Karpas-422 (cell line): ENCODE measurements around the gene CFAP410. TPM values are rescaled to one million over a fixed set of nuclear protein-coding genes. Genes with fewer than 3 reads are reported as not detected.

Experiments
- DNase-seq: peaks from one replicate; pipeline ENCODE4 v3.0.0-alpha.2; 2015
- H2AFZ ChIP-seq: fragments of 200-600 bp; sonication (generic); 2 replicates; pipeline ENCODE4 v1.6.1; 2014; ENCODE audit warnings: antibody characterized with exemption, low read length, mixed read lengths
- H3K27ac ChIP-seq: fragments of 200-600 bp; sonication (generic); 2 replicates; pipeline ENCODE4 v1.5.1; 2014; ENCODE audit warnings: mild to moderate bottlenecking, low read length, moderate library complexity
- H3K27me3 ChIP-seq: fragments of 200-600 bp; sonication (generic); 2 replicates; pipeline ENCODE4 v1.6.1; 2014; ENCODE audit warnings: low read length, mixed read lengths
- H3K36me3 ChIP-seq: fragments of 200-600 bp; sonication (generic); 2 replicates; pipeline ENCODE4 v1.6.1; 2014; ENCODE audit warnings: low read length, mixed read lengths; ENCODE audit not compliant: insufficient read depth
- H3K4me1 ChIP-seq: fragments of 200-600 bp; sonication (generic); 2 replicates; pipeline ENCODE4 v1.6.1; 2014; ENCODE audit warnings: mild to moderate bottlenecking, low read length, mixed read lengths
- H3K4me2 ChIP-seq: fragments of 200-600 bp; sonication (generic); 2 replicates; pipeline ENCODE4 v1.6.1; 2014; ENCODE audit warnings: low read length, low read depth, mild to moderate bottlenecking; ENCODE audit not compliant: poor library complexity, severe bottlenecking
- H3K4me3 ChIP-seq: fragments of 200-600 bp; sonication (generic); 2 replicates; pipeline ENCODE4 v1.5.1; 2014; ENCODE audit warnings: mild to moderate bottlenecking, antibody characterized with exemption, low read length, mixed read lengths
- H3K79me2 ChIP-seq: fragments of 200-600 bp; sonication (generic); 2 replicates; pipeline ENCODE4 v1.6.1; 2014; ENCODE audit warnings: mild to moderate bottlenecking, low read length, mixed read lengths
- H3K9ac ChIP-seq: fragments of 200-600 bp; sonication (generic); 2 replicates; pipeline ENCODE4 v1.6.0; 2014; ENCODE audit warnings: low read length
- H3K9me2 ChIP-seq: fragments of 200-600 bp; sonication (generic), shearing (Covaris generic); replicated peaks from 2 replicates; pipeline ENCODE4 v1.6.0; 2014; ENCODE audit warnings: mild to moderate bottlenecking, low read length, moderate library complexity; ENCODE audit not compliant: insufficient read depth
- H3K9me3 ChIP-seq: fragments of 300-700, 200-600 bp; sonication (generic); 2 replicates; pipeline ENCODE4 v1.6.1; 2014; ENCODE audit warnings: low read length, mixed read lengths
- H4K20me1 ChIP-seq: fragments of 200-600 bp; sonication (generic); 2 replicates; pipeline ENCODE4 v1.6.1; 2014; ENCODE audit warnings: mild to moderate bottlenecking, antibody characterized with exemption, low read length, low read depth; ENCODE audit not compliant: insufficient read depth
- total RNA-seq: library from RNA; depleted of rRNA; stranded (reverse); fragments of >200 nt; shearing (Covaris generic); gene quantifications from 2 replicates; pipeline ENCODE4 v1.2.3, GENCODE V29; 2014; ENCODE audit warnings: low replicate concordance; rRNA removed

The CFAP410 gene
- total RNA-seq: 7.9 and 12.8 TPM in 2 replicates

GRCh38 chr21:44338971-44339910 lies at the start of gene CFAP410:
Gene CFAP410 (minus strand): TSS chr21:44339390. CDS start chr21:44339194, 196 bp downstream.
- H4K20me1 ChIP-seq: peaks cover 3% of the 10 kb centered on the region; the same call in 1 of the 2 replicates
- peak within 1 kb of the TSS; percentile 96 for H3K4me3 ChIP-seq
- H3K4me1 ChIP-seq: peaks cover 17% of the 10 kb centered on the region
- H3K9me3 ChIP-seq: no peaks in the 10 kb centered on the region
- H2AFZ ChIP-seq: no peak within 1 kb of the TSS
- DNase-seq: peak; percentile 98
- H3K27me3 ChIP-seq: no peaks in the 10 kb centered on the region
- peak within 1 kb of the TSS; percentile 97 for H3K9ac ChIP-seq
- H3K36me3 ChIP-seq: no peaks in the 10 kb centered on the region
- no peaks in the 10 kb centered on the region for H3K79me2 ChIP-seq
- peak within 1 kb of the TSS; percentile 80 for H3K27ac ChIP-seq
- no peaks in the 10 kb centered on the region for H3K9me2 ChIP-seq
- H3K4me2 ChIP-seq: peak within 1 kb of the TSS; percentile 95

GRCh38 chr21:44384968-44385367 lies 45.8 kb upstream of the CFAP410 start:
- H3K9me3 ChIP-seq: peaks cover 18% of the 10 kb centered on the region
- H2AFZ ChIP-seq: no peak overlapping the region
- no peak overlapping the region for H3K4me3 ChIP-seq
- no peaks in the 10 kb centered on the region for H3K79me2 ChIP-seq
- H4K20me1 ChIP-seq: no peaks in the 10 kb centered on the region
- H3K36me3 ChIP-seq: no peaks in the 10 kb centered on the region; the same call in 1 of the 2 replicates
- H3K27ac ChIP-seq: no peak overlapping the region
- peaks cover 4% of the 10 kb centered on the region; the same call in 1 of the 2 replicates for H3K27me3 ChIP-seq
- H3K9ac ChIP-seq: no peak overlapping the region
- no peak overlapping the region for H3K4me2 ChIP-seq
- H3K9me2 ChIP-seq: no peaks in the 10 kb centered on the region
- H3K4me1 ChIP-seq: no peaks in the 10 kb centered on the region
- no peak for DNase-seq

GRCh38 chr21:44383216-44383615 lies 44.0 kb upstream of the CFAP410 start:
- Histone ChIP-seq H4K20me1 (no peaks in the 10 kb centered on the region), H3K9me3 (peaks cover 18% of the 10 kb centered on the region), H3K4me3 (no peak overlapping the region), H3K4me1 (no peaks in the 10 kb centered on the region), H3K79me2 (no peaks in the 10 kb centered on the region), H3K27ac (no peak overlapping the region), H3K9ac (no peak overlapping the region), H3K9me2 (no peaks in the 10 kb centered on the region), H3K4me2 (no peak overlapping the region), H3K36me3 (no peaks in the 10 kb centered on the region; the same call in 1 of the 2 replicates), H2AFZ (no peak overlapping the region), H3K27me3 (peaks cover 4% of the 10 kb centered on the region; the same call in 1 of the 2 replicates)
- no peak for DNase-seq

- H3K36me3 ChIP-seq: no peaks in the 10 kb centered on the region; the same call in 1 of the 2 replicates
- no peaks in the 10 kb centered on the region for H4K20me1 ChIP-seq
- peaks cover 18% of the 10 kb centered on the region for H3K9me3 ChIP-seq
- no peaks in the 10 kb centered on the region for H3K9me2 ChIP-seq
- no peak overlapping the region for H3K27ac ChIP-seq
- no peak overlapping the region for H3K4me2 ChIP-seq
- no peaks in the 10 kb centered on the region for H3K4me1 ChIP-seq
- no peak overlapping the region for H3K9ac ChIP-seq
- no peak for DNase-seq
- no peaks in the 10 kb centered on the region for H3K79me2 ChIP-seq
- no peak overlapping the region for H3K4me3 ChIP-seq
- H3K27me3 ChIP-seq: peaks cover 4% of the 10 kb centered on the region; the same call in 1 of the 2 replicates
- no peak overlapping the region for H2AFZ ChIP-seq
These were observed 43.3 kb upstream of the CFAP410 start for GRCh38 chr21:44382536-44382935.

- H3K4me1 ChIP-seq: no peaks in the 10 kb centered on the region
- DNase-seq: no peak
- H3K27ac ChIP-seq: no peak overlapping the region
- H3K36me3 ChIP-seq: no peaks in the 10 kb centered on the region; the same call in 1 of the 2 replicates
- H3K4me2 ChIP-seq: no peak overlapping the region
- no peaks in the 10 kb centered on the region for H4K20me1 ChIP-seq
- H3K9me3 ChIP-seq: peaks cover 18% of the 10 kb centered on the region
- H3K4me3 ChIP-seq: no peak overlapping the region
- H3K27me3 ChIP-seq: peaks cover 4% of the 10 kb centered on the region; the same call in 1 of the 2 replicates
- H3K79me2 ChIP-seq: no peaks in the 10 kb centered on the region
- H3K9ac ChIP-seq: no peak overlapping the region
- H2AFZ ChIP-seq: no peak overlapping the region
- no peaks in the 10 kb centered on the region for H3K9me2 ChIP-seq
These were observed 42.7 kb upstream of the CFAP410 start for GRCh38 chr21:44381874-44382273.

GRCh38 chr21:44380876-44381275 lies 41.7 kb upstream of the CFAP410 start:
- Histone ChIP-seq H3K9me3 (peaks cover 18% of the 10 kb centered on the region), H3K79me2 (no peaks in the 10 kb centered on the region), H3K9ac (no peak overlapping the region), H2AFZ (no peak overlapping the region), H3K4me2 (no peak overlapping the region), H3K4me1 (no peaks in the 10 kb centered on the region), H3K27ac (no peak overlapping the region), H3K9me2 (no peaks in the 10 kb centered on the region), H3K36me3 (no peaks in the 10 kb centered on the region; the same call in 1 of the 2 replicates), H3K27me3 (peaks cover 4% of the 10 kb centered on the region; the same call in 1 of the 2 replicates), H4K20me1 (no peaks in the 10 kb centered on the region), H3K4me3 (no peak overlapping the region)
- no peak for DNase-seq

- Histone ChIP-seq H3K9ac (no peak overlapping the region), H3K27me3 (peaks cover 4% of the 10 kb centered on the region; the same call in 1 of the 2 replicates), H3K4me2 (no peak overlapping the region), H3K4me3 (no peak overlapping the region), H3K27ac (no peak overlapping the region), H2AFZ (no peak overlapping the region), H4K20me1 (no peaks in the 10 kb centered on the region), H3K79me2 (no peaks in the 10 kb centered on the region), H3K36me3 (no peaks in the 10 kb centered on the region; the same call in 1 of the 2 replicates), H3K9me2 (no peaks in the 10 kb centered on the region), H3K9me3 (peaks cover 12% of the 10 kb centered on the region), H3K4me1 (no peaks in the 10 kb centered on the region)
- DNase-seq: no peak
These were observed 41.0 kb upstream of the CFAP410 start for GRCh38 chr21:44379991-44380865.
